H1 (cell line): Measurements from ENCODE around the gene FANCI. TPM values are rescaled to one million over a fixed set of nuclear protein-coding genes. Genes with fewer than 3 reads are reported as not detected.

Experiments used
- CTCF ChIA-PET: fragments of 300-600 bp; sonication (Branson Sonifier 250); formaldehyde crosslinking; loops from one replicate; lab custom pipeline; 2021; ENCODE audit not compliant: partially characterized antibody; lab: Charles Lee
- POLR2A ChIA-PET: fragments of 300-600 bp; sonication (Branson Sonifier 250); formaldehyde crosslinking; loops from one replicate; lab custom pipeline; 2021; ENCODE audit warnings: inconsistent platforms; ENCODE audit not compliant: partially characterized antibody; lab: Charles Lee
- DNase-seq, 2 experiments: peaks; one replicate each; pipeline versions ENCODE4 v3.0.0 to v3.0.0-alpha.2; 2010 to 2022; ENCODE audit warnings: low spot score in 2 of 2, low read depth in 1 of 2, mixed read lengths in 1 of 2
- FAIRE-seq: peaks from 2 replicates; lab custom pipeline; 2011; peaks lifted over from hg19 to GRCh38; lab: Jason Lieb, UNC
- H2AFZ ChIP-seq: 2 replicates; pipeline ENCODE4 v1.8.1; 2012; ENCODE audit warnings: low read length, inconsistent platforms
- H2AK5ac ChIP-seq: 2 replicates; pipeline ENCODE4 v1.6.1; 2013; ENCODE audit warnings: low read depth, low read length
- H2BK120ac ChIP-seq: replicated peaks from 2 replicates; pipeline ENCODE3; 2013; ENCODE audit warnings: low read depth, low read length, inconsistent platforms
- H2BK12ac ChIP-seq: 2 replicates; pipeline ENCODE4 v1.6.1; 2013; ENCODE audit warnings: low read depth, low read length
- H2BK15ac ChIP-seq: 2 replicates; pipeline ENCODE4 v1.6.1; 2013; ENCODE audit warnings: low read length
- H2BK20ac ChIP-seq: 2 replicates; pipeline ENCODE4 v1.6.1; 2013; ENCODE audit warnings: low read length
- H2BK5ac ChIP-seq: 2 replicates; pipeline ENCODE4 v1.6.1; 2013; ENCODE audit warnings: low read depth, low read length
- H3K14ac ChIP-seq: 2 replicates; pipeline ENCODE4 v1.6.1; 2013; ENCODE audit warnings: inconsistent platforms; ENCODE audit not compliant: insufficient read length
- H3K18ac ChIP-seq: 2 replicates; pipeline ENCODE4 v1.6.1; 2013; ENCODE audit warnings: low read length; ENCODE audit errors: extremely low read depth
- H3K23ac ChIP-seq: 2 replicates; pipeline ENCODE4 v1.6.1; 2013; ENCODE audit warnings: inconsistent platforms; ENCODE audit not compliant: insufficient read length
- H3K23me2 ChIP-seq: 2 replicates; pipeline ENCODE4 v1.6.1; 2013; ENCODE audit warnings: low read depth, low read length
- H3K27ac ChIP-seq: 2 replicates; pipeline ENCODE4 v1.6.1; 2011; ENCODE audit warnings: low read depth, low read length, inconsistent platforms
- H3K27me3 ChIP-seq, 4 experiments: replicated peaks in 1 of 4; 1 replicate in 1 of 4; 2 replicates in 3 of 4; pipeline versions ENCODE4 v1.6.1 to v1.8.1; 2011 to 2013; ENCODE audit warnings: low read length in 3 of 4, mild to moderate bottlenecking in 3 of 4, inconsistent platforms in 2 of 4, mixed read lengths in 2 of 4, moderate library complexity in 1 of 4; ENCODE audit not compliant: control insufficient read depth in 3 of 4, insufficient read depth in 3 of 4; ENCODE audit errors: extremely low read depth in 1 of 4
- H3K36me3 ChIP-seq, 4 experiments: 2 replicates each; pipeline versions ENCODE4 v1.6.1 to v1.8.1; 2011 to 2013; ENCODE audit warnings: mild to moderate bottlenecking in 4 of 4, low read length in 3 of 4, moderate library complexity in 2 of 4, control low read depth in 1 of 4, inconsistent platforms in 1 of 4; ENCODE audit not compliant: insufficient read depth in 4 of 4, control insufficient read depth in 2 of 4
- H3K4ac ChIP-seq: replicated peaks from 2 replicates; pipeline ENCODE3; 2013; ENCODE audit warnings: low read length, low read depth, mixed read lengths, inconsistent platforms; ENCODE audit not compliant: insufficient read length
- H3K4me1 ChIP-seq, 4 experiments: replicated peaks in 1 of 4; 1 replicate in 1 of 4; 2 replicates in 3 of 4; pipeline versions ENCODE4 v1.6.1 to v1.8.1; 2011 to 2013; ENCODE audit warnings: low read length in 3 of 4, inconsistent platforms in 2 of 4, mixed read lengths in 1 of 4; ENCODE audit not compliant: insufficient read depth in 4 of 4, control insufficient read depth in 3 of 4
- H3K4me2 ChIP-seq, 2 experiments: 2 replicates each; pipeline versions ENCODE4 v1.6.1 to v1.8.1; 2011 to 2013; ENCODE audit warnings: low read depth in 2 of 2, low read length in 2 of 2, control low read depth in 1 of 2, inconsistent platforms in 1 of 2, mild to moderate bottlenecking in 1 of 2; ENCODE audit not compliant: insufficient read depth in 1 of 2
- H3K4me3 ChIP-seq, 4 experiments: fragments of 200-600, 300-600 bp in 1 of 4; sonication (generic), shearing (Covaris generic), sonication (Bioruptor Twin) in 1 of 4; 2 replicates each; pipeline versions ENCODE4 v1.5.1 to v1.8.1; 2011 to 2016; ENCODE audit warnings: low read length in 4 of 4, low read depth in 3 of 4, control low read depth in 2 of 4, inconsistent platforms in 2 of 4, mild to moderate bottlenecking in 2 of 4, mixed read lengths in 1 of 4, moderate library complexity in 1 of 4; ENCODE audit not compliant: insufficient read depth in 2 of 4; ENCODE audit errors: extremely low read depth in 1 of 4
- H3K56ac ChIP-seq: replicated peaks from 2 replicates; pipeline ENCODE3; 2013; ENCODE audit warnings: low read depth, mild to moderate bottlenecking, mixed read lengths, low read length, inconsistent platforms; ENCODE audit not compliant: insufficient read length
- H3K79me1 ChIP-seq: 2 replicates; pipeline ENCODE4 v1.6.1; 2013; ENCODE audit warnings: low read depth, low read length, control low read depth
- H3K79me2 ChIP-seq, 2 experiments: 2 replicates each; pipeline versions ENCODE4 v1.6.1 to v1.8.1; 2012 to 2013; ENCODE audit warnings: low read length in 2 of 2, mild to moderate bottlenecking in 2 of 2, inconsistent platforms in 1 of 2; ENCODE audit not compliant: insufficient read depth in 2 of 2, control insufficient read depth in 1 of 2
- H3K9ac ChIP-seq, 4 experiments: replicated peaks in 1 of 4; 1 replicate in 1 of 4; 2 replicates in 3 of 4; pipeline versions ENCODE4 v1.6.1 to v1.8.1; 2011 to 2013; ENCODE audit warnings: low read depth in 3 of 4, low read length in 3 of 4, control low read depth in 2 of 4, mild to moderate bottlenecking in 2 of 4, moderate library complexity in 2 of 4, inconsistent platforms in 1 of 4; ENCODE audit errors: extremely low read depth in 1 of 4
- H3K9me3 ChIP-seq, 2 experiments: 2 replicates each; pipeline versions ENCODE4 v1.6.1 to v1.8.1; 2012 to 2013; ENCODE audit warnings: mild to moderate bottlenecking in 2 of 2, moderate library complexity in 2 of 2, control low read depth in 1 of 2, inconsistent platforms in 1 of 2, low read depth in 1 of 2, low read length in 1 of 2, mixed read lengths in 1 of 2; ENCODE audit not compliant: insufficient read depth in 2 of 2
- H4K20me1 ChIP-seq, 2 experiments: replicated peaks in 1 of 2; 2 replicates each; pipeline versions ENCODE3 to v1.8.1; 2011 to 2013; ENCODE audit warnings: inconsistent platforms in 2 of 2, low read length in 2 of 2, mild to moderate bottlenecking in 1 of 2; ENCODE audit not compliant: insufficient read depth in 2 of 2, control insufficient read depth in 1 of 2
- H4K5ac ChIP-seq: 2 replicates; pipeline ENCODE4 v1.6.1; 2013; ENCODE audit warnings: low read length, low read depth, mixed read lengths, inconsistent platforms; ENCODE audit not compliant: insufficient read length
- H4K8ac ChIP-seq: 2 replicates; pipeline ENCODE4 v1.8.0; 2013; ENCODE audit warnings: mild to moderate bottlenecking, moderate library complexity, low read length, inconsistent platforms; ENCODE audit not compliant: insufficient read depth; ENCODE audit errors: extremely low read depth
- H4K91ac ChIP-seq: replicated peaks from 2 replicates; pipeline ENCODE3; 2013; ENCODE audit warnings: low read length, mixed read lengths, inconsistent platforms; ENCODE audit not compliant: insufficient read length
- CEBPB ChIP-seq: IDR thresholded peaks from 2 replicates; pipeline ENCODE4 v1.6.1; 2012; ENCODE audit warnings: low read depth, low read length
- E2F6 ChIP-seq: IDR thresholded peaks from 2 replicates; pipeline ENCODE4 v1.6.1; 2012; ENCODE audit warnings: inconsistent platforms
- KDM4A ChIP-seq: IDR thresholded peaks from one replicate; pipeline ENCODE4 v1.7.1; 2012; ENCODE audit warnings: low read depth, mild to moderate bottlenecking, moderate library complexity, low read length, inconsistent platforms; ENCODE audit not compliant: severe bottlenecking
- KDM5A ChIP-seq: fragments of 200-600 bp; IDR thresholded peaks from 2 replicates; pipeline ENCODE4 v1.7.1; 2012; ENCODE audit warnings: mild to moderate bottlenecking, low read length, inconsistent platforms, mixed read lengths
- NRF1 ChIP-seq: IDR thresholded peaks from 2 replicates; pipeline ENCODE4 v1.6.1; 2011; ENCODE audit warnings: mild to moderate bottlenecking, low read depth, low read length, improper control_type of control experiment
- POLR2AphosphoS5 ChIP-seq: IDR thresholded peaks from 2 replicates; pipeline ENCODE4 v1.6.1; 2011; ENCODE audit warnings: low read depth, low read length
- RAD21 ChIP-seq, 2 experiments: IDR thresholded peaks in 1 of 2; conservative IDR thresholded peaks in 1 of 2; 2 replicates each; pipeline ENCODE4 v1.6.1; 2011; ENCODE audit warnings: low read depth in 2 of 2, low read length in 2 of 2, improper control_type of control experiment in 1 of 2, inconsistent platforms in 1 of 2, mild to moderate bottlenecking in 1 of 2, moderate library complexity in 1 of 2
- RBBP5 ChIP-seq: IDR thresholded peaks from 2 replicates; pipeline ENCODE4 v1.7.1; 2012; ENCODE audit warnings: low read depth, mild to moderate bottlenecking, inconsistent platforms, low read length, moderate library complexity, borderline replicate concordance
- SIN3A ChIP-seq, 2 experiments: IDR thresholded peaks in 1 of 2; conservative IDR thresholded peaks in 1 of 2; 2 replicates each; pipeline ENCODE4 v1.6.1; 2011 to 2012; ENCODE audit warnings: low read length in 2 of 2, improper control_type of control experiment in 1 of 2, low read depth in 1 of 2, mild to moderate bottlenecking in 1 of 2
- SIX5 ChIP-seq: IDR thresholded peaks from 2 replicates; pipeline ENCODE4 v1.6.1; 2011; ENCODE audit warnings: mild to moderate bottlenecking, low read depth, low read length
- SP2 ChIP-seq: IDR thresholded peaks from 2 replicates; pipeline ENCODE4 v1.6.1; 2012; ENCODE audit warnings: mild to moderate bottlenecking, low read length, inconsistent platforms
- SRF ChIP-seq: IDR thresholded peaks from 2 replicates; pipeline ENCODE4 v1.6.1; 2011; ENCODE audit warnings: mild to moderate bottlenecking, low read depth, low read length, moderate library complexity
- TBP ChIP-seq: IDR thresholded peaks from 2 replicates; pipeline ENCODE4 v1.6.1; 2011; ENCODE audit warnings: low read depth, low read length, improper control_type of control experiment
- YY1 ChIP-seq: IDR thresholded peaks from 2 replicates; pipeline ENCODE4 v1.6.1; 2011; ENCODE audit warnings: low read depth, mild to moderate bottlenecking, low read length
- WGBS, 2 experiments: shearing (Covaris generic) in 1 of 2; methylation state at CpG; one replicate each; pipeline versions ENCODE4 v1.1.6 to v1.1.7; 2013 to 2015; ENCODE audit warnings: low lambda C conversion rate in 2 of 2, mixed read lengths in 2 of 2, inconsistent platforms in 1 of 2, low coverage in 1 of 2, missing lambda C conversion rate in 1 of 2; ENCODE audit not compliant: insufficient replicate concordance in 2 of 2, insufficient coverage in 1 of 2, insufficient read length in 1 of 2; ENCODE audit errors: extremely low coverage in 1 of 2, missing lambda C conversion rate in 1 of 2; 5-methylcytosine and 5-hydroxymethylcytosine counted together
- polyA plus RNA-seq, 7 experiments: library from polyadenylated mRNA; depleted of rRNA in 3 of 7; stranded (reverse) in 5 of 7; unstranded in 2 of 7; fragments of >200 nt in 5 of 7; fragments of 200-250 nt in 2 of 7; gene quantifications; 1 replicate in 5 of 7; 2 replicates in 1 of 7; 4 replicates in 1 of 7; pipeline versions ENCODE4 v1.2.1 to v1.2.3, GENCODE V29; 2011 to 2013; ENCODE audit warnings: missing spikeins in 2 of 7, mixed read lengths in 2 of 7
- total RNA-seq: library from RNA; stranded (reverse); fragmentation: NEBNext Ultra II Directional; extraction: Animal tissue kit (Norgen Biotek cat#: 25700); gene quantifications from 2 replicates; pipeline ENCODE4 v1.2.1, GENCODE V29; 2021

Gene FANCI
- total and polyA plus RNA-seq, 2 of the 8 experiments (the other 6 are each of a cell fraction or from before 2014, with no cell fraction given) = 37.8 to 115 TPM

- no peak overlapping the region for H3K9ac ChIP-seq
- H3K4me1 ChIP-seq = no peaks in the 10 kb centered on the region; a peak in 1 of 7 replicates
- H3K9me3 ChIP-seq = no peaks in the 10 kb centered on the region
- H4K8ac ChIP-seq = no peak overlapping the region
- no peak overlapping the region for H3K23ac ChIP-seq
- H2BK20ac ChIP-seq = no peak overlapping the region
- CTCF ChIA-PET = interaction anchor here (0.6 to 3.5 kb wide), 4 partner anchors 11 to 26 kb away, joined by 3 to 14 read pairs (median 9); partner anchors contain the start of gene FANCI
- no peak overlapping the region for H3K56ac ChIP-seq
- POLR2A ChIA-PET = interaction anchor here (0.8 to 1.2 kb wide), 2 partner anchors 8 to 17 kb away, joined by 3 read pairs; no protein-coding TSS in a partner anchor
- H3K36me3 ChIP-seq = no peaks in the 10 kb centered on the region
- no peak overlapping the region for H4K5ac ChIP-seq
- H4K20me1 ChIP-seq = no peaks in the 10 kb centered on the region
- no peak overlapping the region for H3K4ac ChIP-seq
- H3K79me2 ChIP-seq = no peaks in the 10 kb centered on the region
- H3K18ac ChIP-seq = no peak overlapping the region
- no peak overlapping the region for H3K4me3 ChIP-seq
- no peak overlapping the region for H3K27ac ChIP-seq
- no peaks in the 10 kb centered on the region; the same call in 1 of the 2 replicates for H3K23me2 ChIP-seq
- DNase-seq = no peak
- no peak overlapping the region for H2BK120ac ChIP-seq
- no peak overlapping the region for H2BK15ac ChIP-seq
- H2BK5ac ChIP-seq = no peak overlapping the region
- no peak overlapping the region for H3K4me2 ChIP-seq
- H4K91ac ChIP-seq = no peak overlapping the region
- peak overlapping the region; percentile 25; the same call in 1 of the 2 replicates for H2AFZ ChIP-seq
- H3K79me1 ChIP-seq = no peaks in the 10 kb centered on the region
- no peaks in the 10 kb centered on the region for H3K27me3 ChIP-seq
- 65 to 100% methylated on average over 1 to 7 of the region's 7 CpGs for WGBS, 2 experiments
- no peak overlapping the region for H3K14ac ChIP-seq
- no peak for FAIRE-seq
- H2BK12ac ChIP-seq = no peak overlapping the region
- no peak overlapping the region for H2AK5ac ChIP-seq
- TF ChIP-seq SIN3A (conservative IDR thresholded peaks at IDR 0.05 in 1 of 2, IDR thresholded peaks at IDR 0.05 in 1 of 2; ENCODE audit: low read depth in 1 of 2, low read length in 2 of 2) (no peak), CEBPB (no peak), RBBP5 (no peak), KDM4A (no peak), KDM5A (no peak), YY1 (no peak), RAD21 (IDR thresholded peaks at IDR 0.05 in 1 of 2, conservative IDR thresholded peaks at IDR 0.05 in 1 of 2; ENCODE audit: low read depth in 2 of 2, low read length in 2 of 2) (no peak), E2F6 (no peak), SRF (no peak), SIX5 (no peak), TBP (no peak), NRF1 (no peak), SP2 (no peak), POLR2AphosphoS5 (no peak)
Observed at GRCh38 chr15:89227425-89227824, 16.4 kb upstream of the FANCI start.
